Stimulated activated CD4-positive, alpha-beta T cell treated with anti-CD3 and anti-CD28 coated beads, Interleukin-15, amount 100 ng/mL, for 24 hours (primary cell): ENCODE results near the gene EPB41L2.
"Not testable (repeated sequence)": the region's sequence is repeated elsewhere in the genome, so short reads cannot be mapped to it uniquely, and the experiment has no call there.

Experiments used
- DNase-seq: peaks from one replicate; pipeline ENCODE4 v3.0.0-alpha.2; 2020

EPB41L2 gene

DNA sequence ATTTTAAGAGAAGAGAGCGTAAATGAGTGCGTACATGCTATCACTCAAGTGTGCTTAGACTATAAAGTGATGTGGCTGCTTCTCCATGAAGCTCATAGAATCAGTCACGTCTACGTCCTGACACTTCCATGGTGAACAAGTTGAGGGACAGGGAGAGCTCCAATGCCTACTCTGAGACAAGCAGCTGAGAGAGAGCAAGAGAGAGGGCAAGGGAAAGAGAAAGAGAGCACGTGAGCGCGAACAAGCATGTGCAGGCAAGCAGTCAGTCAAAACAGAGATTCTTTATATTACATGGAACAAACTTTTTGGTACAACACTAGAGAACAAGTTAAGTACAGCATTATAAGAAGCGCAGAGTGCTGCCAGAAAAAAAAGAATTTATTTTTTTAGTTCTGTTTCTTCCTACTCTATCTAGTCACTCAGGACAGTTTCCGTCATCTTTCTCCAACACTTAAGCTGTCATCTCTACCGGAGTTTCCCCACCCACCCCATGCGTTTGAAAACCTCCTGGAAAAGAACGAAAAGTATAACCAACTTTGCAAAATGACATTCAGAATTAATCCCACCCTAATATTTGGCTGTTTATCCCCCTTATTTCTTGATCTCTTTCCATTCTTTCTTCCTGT lies 61.8 kb downstream of the EPB41L2 start:
- no peak for DNase-seq

DNA sequence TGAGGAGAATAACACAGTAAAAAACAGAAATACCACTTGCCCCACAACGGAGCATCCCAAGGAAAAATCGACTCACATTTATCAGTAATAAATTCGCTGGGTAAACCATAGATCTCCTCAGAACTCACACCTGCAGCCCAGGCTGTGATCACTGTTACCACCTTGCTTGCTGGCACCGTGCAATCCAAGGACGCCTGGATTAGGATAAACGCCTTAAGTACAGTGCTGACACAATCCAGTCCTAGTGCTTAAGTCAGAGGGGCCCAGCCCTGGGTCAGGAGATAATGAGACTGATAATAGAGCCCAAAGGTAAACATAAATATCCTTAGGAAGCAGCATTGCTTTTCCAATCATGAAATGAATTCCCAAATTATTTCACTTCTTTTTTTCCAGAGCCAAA lies 62.5 kb downstream of the EPB41L2 start:
- DNase-seq: no peak

DNA sequence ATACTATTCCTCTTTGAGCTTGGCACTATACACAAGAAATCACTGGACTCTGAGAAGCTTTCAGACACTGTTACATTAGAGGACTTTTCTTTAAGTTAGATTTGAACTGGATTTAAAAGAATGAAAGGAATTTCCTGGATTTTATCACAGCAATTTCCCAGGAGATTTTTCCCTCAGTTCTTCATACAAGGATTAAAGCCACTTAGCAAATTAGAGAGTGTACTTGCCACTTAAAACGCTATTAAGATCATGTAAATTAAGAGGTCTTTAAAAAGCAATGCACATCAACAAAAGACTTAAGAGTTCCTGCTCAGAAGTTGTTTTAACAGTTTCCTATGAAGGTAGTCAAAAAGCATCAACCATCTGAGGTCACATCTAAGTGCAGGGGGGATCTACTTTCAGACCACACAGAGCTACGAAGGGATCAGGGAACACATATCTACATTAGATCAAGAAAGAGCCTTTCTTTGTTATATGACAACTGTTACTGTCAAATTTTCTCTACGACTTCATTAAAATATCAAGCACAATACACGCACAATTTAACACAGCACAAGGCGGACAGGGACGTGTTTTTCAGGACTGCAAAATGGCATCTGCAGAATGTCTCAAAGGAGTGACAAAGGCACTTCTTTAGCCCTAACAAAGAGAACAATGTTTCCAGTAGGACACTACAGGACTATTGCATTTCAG lies 65.8 kb downstream of the EPB41L2 start:
- DNase-seq: no peak

DNA sequence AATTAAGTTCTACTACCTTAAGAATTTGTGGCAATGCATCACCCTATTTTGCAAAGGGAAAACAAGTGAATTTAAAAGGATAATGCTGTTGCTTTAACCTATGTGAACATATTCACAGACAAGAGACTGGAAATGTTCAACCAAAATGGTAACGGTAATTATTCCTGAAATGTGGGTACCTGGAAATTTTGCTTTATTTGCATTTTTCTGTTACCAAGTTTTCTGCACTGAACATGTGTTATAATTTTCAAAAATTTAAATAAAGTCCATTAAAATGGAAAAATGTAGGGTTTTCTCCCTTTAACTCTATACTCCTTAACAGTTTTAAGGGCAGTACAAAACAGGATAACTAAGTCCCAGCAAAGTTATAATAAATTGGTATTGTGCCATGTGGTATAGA lies 66.4 kb downstream of the EPB41L2 start:
- no peak for DNase-seq

DNA sequence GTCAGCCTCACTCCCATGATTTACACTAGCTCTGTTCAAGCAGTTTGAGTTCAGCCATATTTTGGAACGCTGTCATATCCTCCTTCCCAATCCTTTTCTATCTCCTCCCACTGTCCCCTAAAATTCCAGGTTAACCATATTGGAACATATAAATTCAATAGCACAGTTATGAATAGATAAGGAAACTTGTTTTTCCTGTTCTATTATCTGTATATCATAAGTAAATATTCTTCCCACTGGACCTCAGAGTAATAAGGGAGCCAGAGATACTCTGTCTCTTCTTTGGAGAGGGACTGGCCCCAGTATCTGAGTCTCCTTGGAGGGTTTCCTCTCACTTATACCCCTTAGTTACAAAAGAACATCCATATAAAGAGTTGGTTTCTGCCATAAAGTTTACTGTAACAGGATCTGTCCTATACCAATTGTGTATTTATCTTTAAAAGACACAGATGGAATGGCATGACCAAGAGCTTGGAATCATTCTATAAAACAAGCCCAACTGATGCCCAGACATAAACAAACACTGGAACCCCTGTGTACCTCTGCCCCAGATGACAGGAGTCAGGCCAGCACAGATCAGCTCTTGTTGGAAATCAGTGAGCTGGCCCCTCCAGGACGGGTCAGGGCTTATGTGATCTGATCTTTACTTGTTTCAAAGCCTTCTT lies 67.1 kb downstream of the EPB41L2 start:
- no peak for DNase-seq

DNA sequence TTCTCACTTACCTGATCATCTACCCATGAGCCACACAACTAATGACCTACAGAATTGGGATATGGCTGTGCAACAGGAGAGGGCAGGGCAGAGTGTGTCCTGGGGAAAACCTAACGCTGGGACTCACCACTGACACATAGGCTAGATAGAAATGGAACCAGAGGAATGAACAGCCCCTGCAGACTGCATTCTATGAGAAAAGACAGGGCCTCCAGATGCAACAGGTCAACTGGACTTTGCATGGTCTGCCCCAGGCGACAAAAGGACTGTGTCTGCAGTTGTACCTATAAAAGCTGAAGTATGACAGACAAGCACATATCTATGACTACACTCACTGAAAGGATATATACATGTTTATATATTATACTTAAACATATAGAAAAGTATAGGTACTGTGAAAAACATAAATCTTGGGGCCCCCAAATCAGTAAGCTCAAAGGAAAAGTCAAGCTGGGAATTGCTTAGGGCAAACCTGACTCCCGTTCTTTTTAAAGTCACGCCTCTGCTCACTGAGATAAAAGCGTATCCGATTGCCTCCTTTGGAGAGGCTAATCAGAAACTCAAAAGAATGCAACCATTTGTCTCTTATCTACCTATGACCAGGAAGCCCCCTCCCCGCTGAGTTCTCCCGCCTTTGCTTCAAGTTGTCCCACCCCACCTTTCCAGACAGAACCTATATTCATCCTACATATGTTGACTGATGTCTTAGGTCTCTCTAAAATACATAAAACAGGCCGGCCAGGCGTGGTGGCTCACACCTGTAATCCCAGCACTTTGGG lies 68.5 kb downstream of the EPB41L2 start:
- no peak for DNase-seq

DNA sequence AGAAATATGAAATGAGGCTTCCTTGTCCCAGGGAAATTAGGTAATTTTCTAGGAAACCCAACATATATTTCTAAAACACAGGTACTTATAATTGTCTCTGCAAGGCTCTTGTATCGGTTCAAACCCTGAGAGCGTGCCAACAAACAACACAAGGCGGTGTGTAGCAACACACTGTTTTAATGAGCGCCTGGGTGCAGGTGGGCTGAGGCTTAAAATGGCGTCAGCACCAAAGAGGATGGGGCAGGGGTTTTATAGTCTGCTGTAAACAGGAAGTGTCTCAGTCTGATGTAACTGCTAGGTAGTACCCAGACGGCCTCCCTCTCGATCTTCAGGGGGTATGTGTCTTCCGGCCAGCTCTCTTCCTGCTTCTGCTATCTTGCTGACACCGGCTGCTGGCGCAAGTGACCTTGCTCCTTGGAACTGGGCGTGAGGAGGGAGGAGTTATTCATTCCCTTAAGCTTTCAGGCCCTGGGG lies 69.7 kb downstream of the EPB41L2 start:
- DNase-seq: no peak

DNA sequence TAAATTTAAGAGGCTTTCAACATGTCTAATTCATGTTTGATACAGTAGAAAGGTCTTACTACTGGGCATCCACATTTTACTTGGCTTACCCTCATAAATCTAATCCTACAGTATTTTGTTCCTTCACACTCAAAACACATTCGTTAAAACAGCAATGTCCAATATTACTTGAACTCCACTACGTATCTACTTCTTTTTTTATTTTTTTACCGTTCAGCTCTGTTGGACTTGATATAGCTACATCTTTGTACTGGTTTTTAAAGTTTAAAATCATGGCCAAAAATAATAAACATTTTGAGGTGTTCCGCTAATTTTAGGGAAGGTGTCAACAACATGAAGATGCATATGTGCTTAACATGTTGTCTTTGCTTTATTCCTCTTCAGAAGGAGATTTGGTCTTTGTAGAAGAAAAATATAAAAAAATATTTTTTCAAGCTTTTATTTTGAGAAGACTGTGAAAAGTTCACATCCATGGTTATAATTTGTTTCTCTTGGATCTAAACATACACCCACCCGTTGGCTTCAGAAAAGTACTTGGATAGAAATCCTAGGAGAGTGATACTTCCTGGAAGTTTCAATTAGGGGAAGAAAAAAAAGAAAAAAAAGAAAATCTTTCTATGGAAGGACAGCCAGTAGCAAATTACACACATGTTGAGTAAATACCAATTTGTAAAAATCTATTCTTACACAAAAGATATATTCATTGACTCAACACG lies 71.5 kb downstream of the EPB41L2 start:
- no peak for DNase-seq

DNA sequence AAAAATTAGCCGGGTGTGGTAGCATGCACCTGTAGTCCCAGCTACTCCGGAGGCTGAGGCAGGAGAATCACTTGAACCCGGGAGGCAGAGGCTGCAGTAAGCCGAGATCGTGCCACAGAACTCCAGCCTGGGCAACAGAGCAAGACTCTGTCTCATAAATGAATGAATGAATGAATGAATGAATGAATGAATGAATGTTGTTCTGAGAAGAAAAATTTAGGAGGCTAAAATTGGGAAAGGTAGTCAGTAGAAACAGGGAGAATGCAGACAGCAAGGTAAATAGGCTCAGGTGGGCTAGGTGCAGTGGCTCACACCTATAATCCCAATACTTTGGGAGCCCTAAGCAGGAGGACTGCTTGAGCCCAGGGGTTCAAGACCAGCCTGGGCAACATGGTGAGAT lies 75.5 kb downstream of the EPB41L2 start:
- DNase-seq: not testable (repeated sequence)

DNA sequence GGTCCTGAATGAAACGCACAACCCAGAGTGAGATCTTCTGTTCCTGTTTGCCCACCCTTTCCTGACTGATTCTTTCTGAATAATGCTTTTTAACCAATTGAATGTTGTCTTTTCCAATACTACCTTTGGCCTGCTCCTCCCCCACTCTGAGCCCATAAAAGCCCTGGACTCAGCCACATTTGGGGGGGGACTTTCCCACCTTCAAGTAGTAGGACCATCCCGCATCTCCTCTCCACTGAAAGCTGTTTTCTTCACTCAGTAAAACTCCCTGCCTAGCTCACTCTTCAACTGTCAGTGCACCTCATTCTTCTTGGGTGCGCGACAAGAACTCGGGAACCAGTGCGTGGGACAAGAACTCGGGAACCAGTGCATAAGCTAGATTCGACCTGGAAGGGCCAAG lies 77.9 kb downstream of the EPB41L2 start:
- no peak for DNase-seq

DNA sequence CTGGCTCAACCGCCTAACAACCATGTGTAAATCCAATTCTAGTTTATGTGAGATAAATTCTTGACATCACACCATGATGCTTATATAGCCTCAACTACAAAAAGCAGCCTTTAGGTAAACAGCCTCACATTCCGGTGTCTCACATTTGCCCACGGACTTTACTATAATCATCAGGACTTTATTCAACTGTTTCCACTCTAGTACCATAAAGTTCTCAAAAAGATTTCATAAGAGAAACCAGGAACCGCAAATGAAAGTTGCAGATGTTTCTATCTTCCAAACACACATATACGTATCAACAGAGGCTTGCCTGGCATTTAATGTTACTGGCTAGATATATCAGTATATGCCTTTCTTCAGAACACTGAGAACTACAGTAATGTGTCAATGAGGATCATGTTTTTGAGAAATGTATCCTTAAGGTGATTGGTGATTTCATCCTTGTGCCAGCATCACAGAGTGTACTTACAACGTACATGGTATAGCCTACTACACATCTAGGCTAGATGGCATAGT lies 80.0 kb downstream of the EPB41L2 start:
- DNase-seq: no peak

DNA sequence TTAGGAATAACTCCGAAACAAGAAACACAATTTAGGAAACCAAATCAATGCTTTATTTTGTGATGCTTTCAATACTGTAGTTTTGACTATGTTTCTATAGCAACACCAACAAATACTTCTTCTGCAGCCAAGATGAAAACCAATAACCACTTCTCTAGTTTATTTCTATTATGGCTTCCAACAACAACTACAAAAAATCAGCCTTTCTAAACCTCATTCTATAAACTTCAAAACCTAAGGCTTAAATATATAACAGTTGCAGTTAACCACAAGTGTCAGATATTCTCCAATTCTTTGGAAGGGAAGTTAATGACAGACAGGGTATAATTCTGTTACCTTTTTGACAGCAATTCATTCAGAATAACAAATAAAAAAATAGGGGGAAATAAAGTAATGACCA lies 80.9 kb downstream of the EPB41L2 start:
- no peak for DNase-seq

DNA sequence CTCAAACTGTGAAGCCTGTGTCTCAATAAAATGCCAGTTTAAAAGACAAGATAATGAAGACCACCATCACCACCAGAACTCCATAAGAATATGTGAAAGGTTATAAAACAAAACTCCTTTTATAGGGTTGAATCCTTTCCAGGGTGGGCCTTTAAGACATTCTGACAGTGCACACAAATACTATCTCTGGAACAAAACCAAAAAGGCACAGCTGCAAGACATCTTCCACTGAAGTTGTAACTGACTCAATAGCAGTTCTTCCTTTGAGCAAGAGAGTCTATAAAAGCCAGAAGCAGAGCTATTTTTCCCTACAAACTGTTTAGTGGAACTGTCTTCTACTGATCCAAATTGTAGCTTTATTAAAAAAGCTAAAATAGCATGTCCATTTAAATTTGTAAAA lies 81.6 kb downstream of the EPB41L2 start:
- DNase-seq: no peak

DNA sequence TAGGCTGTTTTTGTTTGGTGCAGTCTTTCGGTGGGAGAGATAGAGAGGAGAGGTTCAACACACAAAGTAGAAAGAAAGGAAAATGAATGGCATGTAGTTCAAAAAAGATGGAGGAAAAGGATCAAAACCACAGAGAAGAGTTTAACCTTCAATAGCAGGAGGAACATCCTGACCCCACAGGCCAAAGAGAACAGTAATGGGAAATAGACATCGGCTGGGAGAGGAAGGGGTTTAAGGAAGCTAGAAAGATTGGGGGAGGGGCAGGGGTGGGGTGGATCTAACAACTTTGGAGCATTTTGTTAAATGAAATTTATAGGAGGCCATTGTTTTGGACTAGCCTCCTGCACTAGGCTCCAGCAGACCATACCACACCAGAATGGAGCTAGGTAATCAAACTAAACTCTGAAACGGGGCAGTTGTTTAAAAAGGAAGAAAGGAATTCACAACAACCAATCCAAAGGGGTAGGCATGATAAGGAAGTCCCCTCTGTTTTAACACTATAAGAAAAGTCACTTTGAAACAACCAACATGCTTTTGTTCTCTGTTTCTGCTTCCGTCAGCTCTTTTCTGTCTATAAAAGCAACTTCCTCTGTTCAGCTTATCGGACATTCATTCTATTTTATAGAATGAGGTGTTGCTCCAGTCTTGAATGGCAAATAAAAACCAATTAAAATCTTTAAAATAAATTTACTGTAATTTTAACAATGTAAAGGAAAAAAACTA lies 82.6 kb downstream of the EPB41L2 start:
- no peak for DNase-seq

DNA sequence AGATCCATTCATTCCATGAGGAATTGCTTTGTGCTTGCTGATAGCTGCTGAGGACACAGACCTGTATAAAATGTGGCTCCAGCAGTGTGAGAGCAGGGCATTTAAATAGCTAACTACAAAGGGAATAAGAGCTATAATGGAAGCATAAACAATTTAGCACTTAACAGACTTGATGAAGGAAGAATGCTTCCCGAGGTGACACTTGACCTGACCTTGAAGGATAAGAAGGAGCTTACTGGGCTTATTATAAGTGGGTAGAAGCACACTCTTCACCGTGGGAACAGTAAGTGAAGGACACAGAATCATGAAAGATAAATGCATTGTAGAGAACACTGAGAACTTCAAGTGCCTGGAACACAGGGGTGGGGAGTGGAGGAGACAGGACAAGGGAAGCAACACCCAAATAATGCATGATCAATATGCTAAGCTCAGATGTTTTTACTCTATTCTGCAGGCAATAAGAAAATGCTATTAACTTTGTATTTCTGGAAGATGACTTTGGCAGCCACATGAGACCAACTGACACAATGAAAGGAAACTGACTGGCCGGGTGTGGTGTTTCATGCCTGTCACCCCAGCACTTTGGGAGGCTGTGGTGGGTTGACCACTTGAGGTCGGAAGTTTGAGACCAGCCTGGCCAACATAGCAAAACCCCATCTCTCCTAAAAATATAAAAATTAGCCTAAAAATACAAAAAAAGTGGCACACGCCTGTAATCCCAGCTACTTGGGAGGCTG lies 84.2 kb downstream of the EPB41L2 start:
- DNase-seq: no peak

DNA sequence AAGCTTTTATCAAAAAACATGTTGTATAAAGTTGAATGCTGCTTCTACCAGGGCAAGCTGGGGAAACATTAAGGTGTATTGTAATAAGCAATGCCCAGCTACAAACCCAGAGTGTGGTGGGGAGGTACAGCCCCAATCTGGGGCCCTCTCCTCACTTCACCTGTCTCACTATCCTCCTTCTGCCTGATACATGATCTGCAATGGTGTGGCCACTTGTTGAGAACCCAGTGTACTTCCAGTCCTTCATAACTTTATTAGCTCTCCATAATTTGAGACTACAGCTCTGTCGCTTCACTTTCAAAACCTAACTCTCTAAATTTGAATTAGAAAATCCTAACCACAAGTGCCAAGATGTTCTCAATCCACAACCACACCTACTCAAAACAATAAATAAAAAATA lies 84.9 kb downstream of the EPB41L2 start:
- no peak for DNase-seq

DNA sequence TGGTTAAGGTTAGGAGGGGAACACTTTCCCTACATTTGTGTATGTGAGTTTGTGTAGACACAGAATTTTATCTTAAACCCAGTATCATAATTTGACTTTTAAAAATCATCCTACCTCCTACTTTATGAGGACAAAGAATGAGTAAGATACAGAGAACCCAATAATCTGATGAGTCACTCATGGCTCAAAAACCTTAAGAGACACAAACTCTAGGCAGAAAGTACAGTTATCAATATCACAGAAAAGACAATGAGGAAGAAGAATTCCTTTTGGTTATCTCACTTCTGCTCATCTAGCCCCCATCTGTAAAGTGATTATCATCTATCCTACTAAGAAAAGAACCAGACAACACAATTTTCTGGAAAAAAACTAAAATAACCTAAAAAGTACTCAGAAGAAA lies 87.7 kb downstream of the EPB41L2 start:
- no peak for DNase-seq

DNA sequence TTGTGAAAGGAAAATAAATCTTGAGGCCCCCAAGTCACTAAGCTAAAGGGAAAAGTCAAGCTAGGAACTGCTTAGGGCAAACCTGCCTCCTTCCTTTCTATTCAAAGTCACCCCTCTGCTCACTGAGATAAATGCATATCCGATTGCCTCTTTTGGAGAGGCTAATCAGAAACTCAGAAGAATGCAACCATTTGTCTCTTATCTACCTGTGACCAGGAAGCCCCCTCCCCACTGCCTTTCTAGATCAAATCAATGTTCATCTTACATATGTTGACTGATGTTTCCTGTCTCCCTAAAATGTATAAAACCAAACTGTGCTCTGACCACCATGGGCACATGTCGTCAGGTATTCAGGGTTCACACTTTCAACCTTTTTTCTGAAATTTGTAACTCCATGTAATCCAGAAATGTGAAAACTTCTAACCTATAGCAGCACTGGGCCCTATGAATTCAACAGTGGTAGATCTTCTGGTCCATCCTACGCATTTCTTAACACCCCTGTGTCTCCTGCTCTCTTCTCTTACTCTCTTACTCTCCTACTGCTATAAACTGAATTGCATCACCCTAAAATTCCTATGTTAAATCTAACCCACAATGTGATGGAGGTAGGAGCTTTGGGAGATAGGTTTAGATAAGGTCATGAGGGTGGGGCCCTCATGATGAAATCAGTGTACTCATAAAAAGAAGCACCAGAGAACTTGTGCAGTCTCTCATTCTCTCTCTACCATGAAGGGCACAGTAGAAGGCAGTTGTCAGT lies 89.3 kb downstream of the EPB41L2 start:
- no peak for DNase-seq

DNA sequence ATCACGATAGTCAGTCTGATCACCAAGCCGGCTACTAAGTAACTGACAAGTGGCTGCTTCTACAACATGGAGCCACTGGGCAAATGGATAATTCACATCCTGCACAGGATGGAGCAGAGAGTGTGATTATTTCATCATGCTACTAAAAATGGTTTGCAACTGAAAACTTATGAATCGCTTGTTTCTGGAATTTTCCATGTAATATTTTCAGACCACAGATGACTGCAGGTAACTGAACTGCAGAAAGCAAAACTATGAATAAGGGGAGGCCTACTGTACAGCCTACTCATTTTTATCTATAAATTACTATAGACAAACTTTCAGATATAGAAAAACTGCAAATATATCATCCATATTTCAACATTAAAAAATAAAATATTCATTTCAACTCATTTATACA lies 91.5 kb downstream of the EPB41L2 start:
- DNase-seq: no peak

DNA sequence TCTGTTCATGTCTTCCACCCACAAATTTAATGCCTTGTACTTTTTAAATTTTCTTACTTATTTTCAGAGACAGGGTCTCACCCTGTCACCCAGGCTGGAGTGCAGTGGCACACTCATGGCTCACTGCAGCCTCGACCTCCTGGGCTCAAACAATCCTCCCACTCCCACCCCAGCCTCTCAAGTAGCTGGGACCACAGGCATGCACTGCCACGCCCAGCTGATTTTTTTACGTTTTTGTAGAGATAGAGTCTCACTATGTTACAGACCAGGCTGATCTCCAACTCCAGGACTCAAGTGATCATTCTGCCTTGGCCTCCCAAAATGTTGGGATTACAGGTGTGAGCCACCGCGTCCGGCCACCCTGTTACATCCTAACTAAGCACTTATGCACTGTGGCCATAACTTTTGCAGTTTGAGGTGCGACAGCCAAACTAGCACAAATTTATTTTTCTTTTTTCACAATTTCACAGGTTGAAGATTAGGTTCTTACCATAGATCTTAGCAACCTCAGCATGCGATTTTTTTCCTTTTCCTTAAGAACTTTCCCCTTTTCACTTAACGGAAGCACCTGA lies 92.1 kb downstream of the EPB41L2 start:
- no peak for DNase-seq
